Glomerular endothelial cell (primary cell): ENCODE data around the gene HSPB9. TPM values are rescaled to one million over a fixed set of nuclear protein-coding genes. Genes with fewer than 3 reads are reported as not detected.

Source experiments
- DNase-seq: peaks from one replicate; pipeline ENCODE4 v3.0.0-alpha.2; 2011; ENCODE audit warnings: low read depth, low spot score; ENCODE audit errors: extremely low read depth
- total RNA-seq: library from RNA; depleted of rRNA; stranded (reverse); fragments of >200 nt; gene quantifications from 2 replicates; pipeline ENCODE4 v1.2.3, GENCODE V29; 2015

Gene HSPB9
- total RNA-seq, 1 donor from 2014 or later = not detected

DNA sequence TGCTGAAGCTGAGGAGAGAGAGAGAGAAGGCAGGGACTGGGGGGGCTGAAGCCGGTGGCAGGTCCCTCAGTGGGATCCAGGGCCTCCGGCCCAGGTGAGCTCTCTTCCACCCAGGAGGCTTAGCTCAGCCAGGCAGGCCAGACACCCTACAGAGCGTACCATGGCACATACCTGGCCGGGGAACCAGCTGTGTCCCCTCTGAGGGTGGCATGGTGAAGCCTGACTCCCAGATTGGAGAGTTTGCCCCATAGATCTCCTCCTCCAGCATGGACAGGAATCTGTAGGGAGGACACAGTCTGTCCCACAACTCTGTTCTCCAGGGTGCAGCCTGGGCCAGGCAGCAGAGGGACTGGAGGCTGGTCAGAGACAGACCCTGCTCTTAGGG lies 4.5 kb upstream of the HSPB9 start:
- DNase-seq = no peak

DNA sequence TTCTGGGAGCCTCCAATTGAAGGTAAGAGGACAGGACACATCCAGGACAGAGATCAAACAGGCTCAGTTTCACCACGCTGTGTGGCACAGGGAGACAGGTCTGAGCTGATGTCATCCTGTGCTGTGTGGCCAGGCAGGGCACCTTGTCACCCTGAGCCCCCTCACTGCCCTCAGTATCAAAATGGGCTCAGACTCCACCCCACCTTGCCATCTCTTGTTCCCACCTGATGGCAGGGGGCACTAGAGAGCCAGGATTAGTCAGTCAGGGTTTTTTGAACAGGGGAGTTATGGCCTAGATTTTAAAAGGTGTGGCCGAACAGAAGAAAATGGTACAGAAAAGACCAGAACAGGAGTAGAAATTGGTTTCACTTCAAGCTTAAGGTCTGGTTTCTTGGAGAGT lies 4.1 kb upstream of the HSPB9 start:
- no peak for DNase-seq

DNA sequence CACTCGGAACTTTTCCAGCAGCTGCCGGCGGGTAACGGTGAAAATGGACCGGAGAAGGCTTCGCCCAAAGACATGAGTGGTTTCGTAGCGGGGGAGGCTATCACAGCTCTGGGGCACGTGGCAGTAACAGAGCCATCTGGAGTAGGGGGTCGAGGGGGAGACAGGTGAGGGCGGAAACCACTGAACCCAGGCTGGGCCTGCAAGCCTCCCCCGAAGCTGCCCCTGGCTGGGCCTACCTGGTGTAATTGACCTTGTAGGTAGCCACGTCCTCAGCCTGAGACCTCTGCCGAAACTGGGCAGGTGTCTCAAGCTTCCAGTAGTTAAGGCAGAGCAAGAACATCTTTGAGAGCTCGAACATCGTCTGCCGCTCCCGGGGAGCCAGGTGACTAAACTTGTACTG lies 3.3 kb upstream of the HSPB9 start:
- DNase-seq = no peak

DNA sequence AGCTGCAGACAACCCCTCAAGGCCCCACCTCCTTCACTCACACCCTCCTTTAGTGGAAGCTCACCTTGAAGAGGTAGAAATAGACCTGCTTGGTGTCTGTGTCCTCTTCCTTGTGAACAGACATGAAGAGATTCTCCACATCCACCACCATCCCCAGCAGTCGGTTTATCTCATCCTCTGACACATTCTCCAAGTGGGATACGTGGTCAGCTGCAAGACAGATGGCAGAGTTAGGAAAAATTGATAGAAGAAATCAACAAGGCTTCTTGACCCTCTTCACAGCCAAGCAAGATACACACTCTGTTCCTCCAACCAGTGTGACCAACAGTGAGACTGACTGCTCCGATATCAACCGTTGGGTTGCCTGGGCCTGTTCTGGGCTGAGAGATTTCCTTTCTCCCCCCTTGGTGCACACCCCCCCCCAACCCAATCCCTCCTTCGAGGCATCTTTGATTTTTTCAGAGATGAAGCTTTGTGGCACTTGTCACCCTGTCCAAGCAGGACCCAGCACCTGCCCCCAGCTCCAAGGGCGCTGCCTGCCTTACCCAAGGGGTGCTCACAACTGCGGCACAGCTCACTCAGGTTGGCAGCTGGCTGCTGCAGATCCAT lies 2.3 kb upstream of the HSPB9 start:
- no peak for DNase-seq

DNA sequence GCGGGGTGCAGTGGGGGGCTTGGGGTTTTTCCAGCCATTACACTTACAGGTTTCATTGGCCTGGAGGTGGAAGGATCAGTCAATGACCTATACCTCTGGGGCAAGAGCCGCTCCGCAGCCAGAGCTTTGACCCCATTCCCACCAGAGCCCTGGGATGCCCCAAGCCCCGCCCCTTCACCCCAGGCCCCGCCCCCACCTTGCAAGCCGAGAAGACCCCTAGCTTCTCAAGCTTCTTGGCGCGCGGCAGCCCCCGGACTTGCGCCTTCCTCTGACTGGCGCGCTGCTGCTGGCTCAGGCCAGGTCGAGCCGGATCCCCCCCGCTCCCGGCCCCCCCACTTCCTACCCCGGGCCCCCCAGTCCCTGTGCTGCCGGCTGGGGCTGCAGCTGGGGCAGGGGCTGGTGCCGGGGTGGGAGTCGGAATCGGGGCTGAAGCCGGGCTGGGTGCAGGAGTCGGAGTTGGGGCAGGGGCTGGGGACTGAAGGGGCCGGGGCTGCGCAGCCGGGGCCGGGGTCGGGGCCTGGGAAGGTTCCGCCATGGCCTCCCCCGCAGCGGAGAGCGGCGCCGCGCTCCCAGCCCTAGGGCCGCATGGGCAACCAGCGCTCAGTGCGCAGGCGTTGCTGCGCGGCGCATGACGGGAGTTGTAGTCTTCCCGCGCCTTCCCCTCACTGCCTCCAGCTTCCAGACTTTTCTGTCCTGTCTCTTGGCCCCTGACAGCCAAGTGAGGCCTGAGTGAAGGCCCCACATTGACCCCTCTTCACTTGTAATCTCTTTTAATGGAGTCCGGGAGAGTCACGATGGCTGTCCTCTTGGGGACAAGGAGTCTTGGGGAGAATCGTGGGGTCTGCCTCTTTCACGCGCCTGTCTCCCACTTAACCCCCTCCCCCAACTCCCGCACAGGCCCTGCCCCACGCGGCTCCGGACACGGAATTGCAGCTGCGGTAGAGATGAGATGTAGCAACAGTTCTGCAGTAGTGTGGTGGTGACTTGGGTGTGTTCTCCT lies 1.5 kb upstream of the HSPB9 start, which contains the start of gene KAT2A:
Gene KAT2A, minus strand, starts transcription at position 598 of the 1,000 bp plus-strand sequence. Its CDS starts 63 bp downstream, at position 535.
- DNase-seq = no peak

DNA sequence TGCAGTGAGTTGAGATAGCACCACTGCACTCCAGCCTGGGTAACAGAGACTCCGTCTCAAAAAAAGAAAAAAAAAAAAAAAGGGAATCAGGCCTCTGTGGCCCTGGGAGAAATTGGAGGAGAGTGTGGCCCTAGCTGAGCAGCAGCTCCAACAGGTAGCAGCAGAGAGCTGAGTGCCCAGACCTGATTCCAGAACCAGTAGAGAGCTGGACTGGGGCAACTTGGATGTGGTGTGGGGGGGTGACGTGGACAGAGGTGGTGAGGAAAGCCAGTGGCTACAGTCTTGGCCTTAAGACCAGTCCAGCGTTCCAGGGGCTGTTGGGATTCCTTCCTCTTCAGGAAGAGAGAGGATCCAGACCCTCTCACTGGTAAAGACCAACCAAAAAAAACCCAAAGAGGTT lies 1.7 kb downstream of the HSPB9 start:
- DNase-seq = no peak

DNA sequence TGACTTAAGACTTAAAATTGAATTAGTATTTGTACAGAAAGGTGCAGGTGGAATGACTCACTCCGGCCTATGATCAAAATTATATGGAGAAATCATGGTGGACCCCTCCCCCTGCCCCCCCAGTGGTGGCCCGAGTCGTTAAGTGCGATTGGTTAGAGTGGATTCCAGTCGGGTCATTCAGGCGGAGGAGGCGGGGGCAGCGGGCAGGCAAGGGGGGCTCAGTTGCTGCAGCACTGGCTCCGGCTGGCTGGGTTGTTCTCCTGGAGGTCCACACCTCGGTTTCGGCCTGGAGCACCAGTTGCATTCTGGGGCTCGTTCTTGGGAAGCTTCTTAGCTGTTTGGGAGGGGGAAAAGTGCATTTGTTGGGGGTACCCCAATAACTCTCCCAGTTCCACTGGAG lies 3.0 kb downstream of the HSPB9 start:
- DNase-seq = no peak

DNA sequence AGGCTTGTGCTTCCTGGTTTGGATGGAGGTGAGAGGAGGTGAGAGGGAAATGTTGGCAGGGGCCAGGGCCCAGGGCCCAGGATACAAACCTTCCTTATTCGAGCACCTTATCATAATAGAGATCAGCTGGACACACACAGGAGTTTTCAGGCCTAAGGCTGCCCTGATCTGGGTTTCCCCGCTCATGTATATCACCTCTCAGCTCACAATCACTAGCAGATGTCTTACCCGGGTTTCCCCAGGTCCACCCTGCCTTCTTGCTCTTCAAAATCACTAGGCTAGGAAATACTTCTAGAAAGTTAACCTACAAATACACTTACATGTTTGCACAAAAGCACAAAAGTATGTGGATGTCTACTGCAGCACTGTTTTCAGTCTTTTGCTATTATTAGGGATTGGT lies 4.2 kb downstream of the HSPB9 start:
- DNase-seq = no peak

DNA sequence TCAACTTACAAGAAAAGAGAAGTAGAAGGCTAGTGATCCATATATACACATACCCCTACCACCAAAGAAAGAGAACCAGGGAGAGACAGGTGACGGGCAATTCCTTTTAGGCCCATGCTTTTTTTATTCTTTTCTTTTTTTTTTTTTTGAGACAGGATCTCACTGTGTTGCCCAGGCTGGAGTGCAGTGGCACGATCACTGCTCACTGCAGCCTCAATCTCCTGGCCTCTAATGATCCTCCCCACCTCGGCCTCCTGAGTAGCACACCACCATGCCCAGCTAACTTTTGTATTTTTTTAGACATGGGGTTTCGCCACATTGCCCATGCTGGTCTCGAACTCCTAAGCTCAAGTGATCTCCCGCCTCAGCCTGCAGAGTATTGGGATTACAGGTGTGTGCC lies 4.8 kb downstream of the HSPB9 start:
- DNase-seq = no peak

DNA sequence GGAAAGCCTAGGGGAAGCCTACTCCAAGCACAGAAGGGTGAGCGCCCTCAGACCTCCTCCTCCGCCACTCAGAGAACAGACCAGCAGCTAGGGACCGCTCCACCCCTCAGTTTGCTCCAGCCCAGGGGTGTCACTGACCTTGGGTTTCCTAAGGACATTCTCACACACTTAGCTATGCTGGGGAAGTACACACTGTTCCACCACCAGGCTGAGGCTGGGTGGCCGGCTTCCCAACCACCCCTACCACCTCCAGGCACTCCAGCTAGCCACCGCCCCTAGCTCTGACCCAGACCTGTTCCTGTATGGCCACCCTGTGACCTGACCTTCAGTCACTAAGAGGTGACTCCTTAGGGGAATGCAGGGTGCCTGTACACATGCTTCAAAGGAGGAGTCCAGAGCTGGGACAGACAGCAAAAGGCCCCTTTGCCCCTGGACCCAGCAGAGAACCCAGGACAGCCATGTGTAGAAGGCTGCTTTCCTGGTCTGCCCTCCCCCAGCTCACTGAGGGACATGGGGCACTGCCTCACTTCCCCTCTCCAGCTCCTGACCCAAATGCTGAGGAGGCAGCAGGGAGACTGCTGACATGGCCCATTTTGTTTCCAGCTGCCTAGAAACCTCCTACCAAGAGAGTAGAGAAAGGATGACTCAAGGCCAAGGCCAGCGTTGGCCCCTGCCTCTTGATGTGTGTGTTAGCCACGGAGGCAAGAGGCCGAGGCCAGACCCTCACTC lies 6.7 kb downstream of the HSPB9 start:
- DNase-seq = no peak

DNA sequence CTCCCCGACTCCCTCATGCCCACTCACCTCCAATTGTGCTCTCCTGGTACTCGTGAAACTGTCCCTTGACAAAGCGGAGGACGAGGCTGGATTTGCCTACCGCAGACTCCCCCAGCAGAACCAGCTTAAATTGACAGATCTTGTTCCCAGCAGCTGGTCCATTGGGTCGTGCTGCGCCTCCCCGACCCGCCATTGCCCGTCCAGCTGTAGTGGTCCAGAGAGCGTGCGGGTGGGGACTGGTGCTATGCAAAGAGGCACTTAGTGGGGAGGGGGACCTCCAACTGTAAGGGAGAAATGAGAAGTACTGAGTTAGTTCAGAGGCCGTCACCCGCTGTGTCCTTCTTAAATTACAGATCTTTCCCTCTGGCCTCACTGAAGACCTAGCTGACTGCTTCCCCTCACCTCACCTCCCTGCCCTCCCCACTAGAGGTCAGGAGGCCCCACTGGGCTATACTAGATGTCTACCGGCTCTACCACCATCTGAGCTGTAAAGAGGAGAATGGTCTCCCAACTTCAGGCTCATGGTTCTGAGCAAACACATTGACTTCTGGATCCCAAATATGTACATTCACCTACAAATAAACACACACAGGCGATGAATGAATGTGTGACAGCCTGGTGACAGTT lies 7.8 kb downstream of the HSPB9 start:
- DNase-seq = no peak

DNA sequence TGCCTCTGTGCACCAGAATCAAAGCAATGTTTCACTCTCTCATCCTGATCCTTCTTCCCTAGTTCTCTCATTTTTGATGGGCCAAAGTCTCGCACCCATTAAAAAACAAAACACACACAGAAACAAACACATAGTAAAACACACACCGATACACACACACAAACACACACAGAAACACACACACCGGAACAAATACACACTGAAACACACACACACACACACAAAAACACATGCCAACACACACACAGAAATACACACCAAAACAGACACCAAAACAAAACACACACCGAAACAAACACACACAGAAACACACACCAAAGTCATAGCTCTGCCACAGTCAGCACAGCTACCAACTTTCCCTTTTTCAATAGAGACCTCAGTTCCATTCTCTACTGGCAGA lies 8.6 kb downstream of the HSPB9 start:
- DNase-seq = no peak

DNA sequence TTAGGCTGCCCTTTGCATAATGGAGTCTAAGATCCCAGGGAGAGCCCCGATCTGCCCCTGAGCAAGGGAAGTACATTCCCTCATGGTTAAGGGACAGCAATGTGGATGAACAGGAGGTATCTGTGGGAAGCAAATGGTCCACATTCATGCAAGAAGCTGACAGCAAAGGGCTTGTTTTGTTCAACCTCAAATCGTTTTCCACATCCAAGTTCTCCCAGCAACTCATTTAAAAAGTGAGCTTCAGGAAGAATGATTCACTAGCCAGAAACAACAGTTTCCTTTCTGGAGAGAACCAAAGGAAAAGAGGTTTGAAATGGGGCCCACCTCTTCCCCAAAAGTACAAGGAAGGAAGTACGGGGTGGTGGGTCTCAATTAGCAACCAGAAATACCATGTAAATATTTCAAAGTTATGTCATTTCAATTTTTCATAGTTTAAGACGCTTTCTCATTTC lies 9.4 kb downstream of the HSPB9 start:
- DNase-seq = peak; percentile 74

DNA sequence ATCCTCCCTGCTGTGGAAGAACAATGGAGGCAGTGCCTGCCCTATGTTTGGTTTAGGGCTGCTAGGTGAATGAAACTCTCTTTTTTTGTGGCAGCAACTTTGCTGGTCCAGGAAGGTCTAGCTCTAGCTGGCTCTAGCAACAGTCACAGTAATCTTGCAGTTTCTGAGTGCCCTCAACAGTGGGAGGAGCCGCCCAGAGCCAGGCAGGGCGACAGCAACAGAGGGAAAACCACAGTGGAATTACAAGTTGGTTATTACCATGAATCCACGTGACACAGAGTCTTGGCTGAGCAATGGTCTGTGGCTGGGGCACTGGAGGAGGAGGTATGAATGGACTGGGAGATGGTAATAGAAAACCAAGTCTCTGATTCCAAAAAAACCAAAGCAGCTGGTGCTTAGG lies 10.3 kb downstream of the HSPB9 start:
- no peak for DNase-seq

DNA sequence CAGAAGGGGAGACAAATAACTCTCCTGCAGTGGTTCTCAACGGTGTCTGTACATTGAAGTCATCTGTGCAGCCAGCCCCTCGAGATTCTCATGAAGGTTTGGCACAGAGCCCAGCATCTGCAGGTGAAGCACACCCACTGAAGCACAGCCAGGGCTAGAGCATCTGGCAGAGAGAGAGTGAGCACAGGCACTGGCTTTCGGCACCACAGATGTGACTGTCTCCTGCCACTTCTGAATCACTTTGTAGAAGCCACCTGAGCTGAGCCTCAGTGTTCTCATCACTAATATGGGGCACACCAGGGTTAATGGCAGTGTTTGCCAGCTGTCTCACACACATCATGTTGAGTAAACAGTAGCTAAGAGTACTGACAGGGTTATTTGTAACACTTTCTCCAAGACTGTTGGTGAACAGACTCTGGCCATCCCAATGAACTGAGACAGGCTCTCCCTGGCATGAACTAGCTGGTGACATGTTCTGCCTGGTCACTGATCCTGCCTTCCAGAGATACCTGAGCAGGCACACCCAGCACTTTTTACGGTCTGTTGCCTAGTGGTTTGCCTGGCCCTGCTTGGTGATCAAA lies 10.9 kb downstream of the HSPB9 start:
- no peak for DNase-seq

DNA sequence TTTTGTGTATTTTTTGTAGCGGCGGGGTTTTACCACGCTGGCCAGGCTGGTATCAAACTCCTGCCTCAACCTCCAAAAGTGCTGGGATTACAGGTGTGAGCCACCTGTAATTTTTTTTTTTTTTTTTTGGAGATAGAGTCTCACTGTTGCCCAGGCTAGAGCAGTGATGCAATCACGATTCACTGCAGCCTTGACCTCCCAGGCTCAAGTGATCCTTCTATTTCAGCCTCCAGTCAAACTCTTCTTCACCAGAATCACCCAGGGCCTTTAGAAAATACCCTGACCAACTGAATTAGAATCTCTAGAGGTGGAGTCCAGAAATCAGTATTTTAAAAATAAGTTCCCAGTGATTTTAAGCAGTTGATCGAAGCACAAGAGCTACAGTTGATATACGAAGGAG lies 12.5 kb downstream of the HSPB9 start:
- no peak for DNase-seq

DNA sequence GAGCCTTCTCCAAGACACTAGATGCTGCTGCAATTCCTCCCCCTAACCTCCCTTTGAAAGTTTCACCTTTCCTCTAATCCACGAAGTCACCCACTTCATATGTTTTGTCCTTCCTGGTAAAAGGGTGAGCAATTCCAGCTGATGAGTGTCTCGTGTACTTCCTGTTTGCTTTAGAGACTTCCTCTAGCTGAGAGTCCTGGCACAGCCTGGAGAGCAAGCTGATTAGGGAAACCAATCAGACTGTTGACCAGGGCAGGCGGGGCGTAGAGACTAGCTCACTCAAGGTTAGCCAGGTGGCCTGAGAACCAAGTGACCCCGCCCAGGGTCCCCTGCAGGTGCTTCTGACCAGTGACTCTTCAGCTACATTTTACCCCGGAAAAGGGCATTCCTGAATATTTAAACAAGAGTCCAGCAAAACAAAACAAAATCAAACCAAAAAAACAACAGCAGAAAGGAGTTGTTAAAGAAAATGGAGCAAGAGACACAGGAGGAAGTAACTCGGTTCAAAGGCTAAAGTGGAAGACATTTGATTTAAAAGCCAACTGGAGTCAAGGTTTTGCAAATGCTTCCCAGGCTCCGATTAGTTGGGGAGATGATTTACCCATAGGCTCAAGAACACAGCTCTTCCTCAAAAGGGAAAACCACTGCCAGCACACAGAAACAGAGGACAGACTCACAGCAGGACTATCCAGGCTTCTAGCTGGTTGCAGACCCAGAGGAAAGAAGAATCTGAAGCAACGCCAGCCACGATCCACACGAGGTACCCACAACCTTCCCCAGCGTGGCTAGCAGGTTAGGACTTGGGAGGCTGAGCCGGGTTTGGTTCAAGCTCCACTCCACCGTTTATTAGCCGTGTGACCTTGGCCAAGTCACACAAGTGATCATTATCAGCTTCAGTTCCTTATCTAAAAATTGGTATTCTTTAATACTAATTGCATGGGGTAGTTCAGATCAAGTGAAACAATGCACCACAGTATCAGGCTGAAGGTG lies 13.4 kb downstream of the HSPB9 start:
- DNase-seq = no peak

DNA sequence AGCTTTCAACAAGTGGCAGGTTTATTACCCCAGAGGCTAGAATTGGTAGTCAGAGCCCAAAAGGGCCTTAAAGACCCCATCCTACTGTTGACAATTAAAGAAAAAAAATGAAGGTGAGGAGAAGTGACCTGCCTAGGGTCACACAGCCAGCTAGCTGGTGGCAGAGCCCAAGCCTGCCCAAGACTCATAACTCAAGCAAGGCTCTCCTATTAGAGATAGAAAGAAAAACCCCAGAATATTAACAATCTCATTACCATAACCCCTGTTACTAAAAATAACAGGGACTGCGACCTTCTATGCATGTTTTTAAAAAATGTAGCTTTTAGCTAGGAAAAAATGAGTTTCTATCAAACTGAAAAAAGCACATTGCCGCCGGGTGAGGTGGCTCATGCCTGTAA lies 14.0 kb downstream of the HSPB9 start:
- DNase-seq = no peak

DNA sequence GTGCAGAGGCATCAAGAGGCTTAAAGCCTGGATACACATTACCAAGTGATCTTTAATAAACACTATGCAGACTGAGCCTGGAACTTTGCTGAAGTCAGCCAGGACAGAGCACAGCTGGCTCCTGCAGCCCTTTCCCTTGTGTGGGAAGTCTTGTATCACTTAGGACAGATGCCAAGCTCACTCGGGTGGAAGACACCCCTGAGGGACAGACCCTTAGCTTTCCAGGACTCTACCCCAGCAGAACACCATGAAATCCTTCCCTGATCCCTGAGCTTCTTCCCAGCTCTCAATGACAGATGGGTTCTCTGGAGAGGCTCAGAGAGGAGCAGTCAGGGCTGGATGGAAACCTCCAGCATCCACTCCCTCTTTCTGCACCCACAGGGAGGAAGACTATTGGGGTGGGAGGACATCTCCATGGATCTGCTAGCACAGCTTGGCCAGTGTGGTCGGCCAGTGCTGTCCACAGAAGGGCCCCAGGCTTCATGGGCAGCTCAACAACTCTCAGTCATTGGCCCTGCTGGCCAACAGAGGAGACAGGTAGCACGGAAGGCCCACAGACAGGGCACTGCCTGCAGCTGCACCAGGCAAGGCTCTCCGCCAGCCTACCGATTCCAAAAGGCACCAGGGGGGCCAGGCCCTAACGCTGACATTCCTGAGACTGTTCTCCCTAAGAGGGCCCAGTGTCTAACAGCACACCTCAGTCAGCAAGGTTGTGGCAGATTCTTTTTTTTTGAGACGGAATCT lies 16.3 kb downstream of the HSPB9 start:
- DNase-seq = no peak
